WI38 (cell line): ENCODE data around the gene CHSY1.

ENCODE experiments used
- H3K4me3 ChIP-seq: 2 replicates; pipeline ENCODE4 v1.5.1; 2011; ENCODE audit warnings: low read depth, mild to moderate bottlenecking, control low read depth, low read length
- TF ChIP-seq, protein P1 (sequence below): IDR thresholded peaks from 2 replicates; pipeline ENCODE4 v1.5.1; 2012; ENCODE audit warnings: low read depth, mild to moderate bottlenecking, control low read depth, low read length

CHSY1 gene

DNA sequence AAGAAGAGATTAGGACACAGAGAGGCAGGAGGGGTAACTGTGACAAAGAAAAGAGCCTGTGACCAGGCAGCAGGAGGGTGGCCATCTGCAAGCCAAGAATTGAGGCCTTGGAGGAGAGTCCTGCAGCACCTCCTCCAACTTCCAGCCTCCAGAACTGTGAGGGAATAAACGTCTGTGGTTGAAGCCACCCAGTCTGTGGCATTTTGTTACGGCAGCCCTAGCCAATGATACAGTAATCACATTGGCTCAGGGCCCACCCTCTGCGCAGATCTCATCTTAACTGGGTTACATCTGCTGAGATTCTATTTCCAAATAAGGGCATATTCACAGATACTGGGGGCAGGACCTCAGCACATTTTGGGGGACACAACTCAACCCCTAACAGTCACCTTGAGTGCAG lies 14.2 kb upstream of the CHSY1 start:
- H3K4me3 ChIP-seq, result no peak overlapping the region
- TF ChIP-seq, protein P1, sequence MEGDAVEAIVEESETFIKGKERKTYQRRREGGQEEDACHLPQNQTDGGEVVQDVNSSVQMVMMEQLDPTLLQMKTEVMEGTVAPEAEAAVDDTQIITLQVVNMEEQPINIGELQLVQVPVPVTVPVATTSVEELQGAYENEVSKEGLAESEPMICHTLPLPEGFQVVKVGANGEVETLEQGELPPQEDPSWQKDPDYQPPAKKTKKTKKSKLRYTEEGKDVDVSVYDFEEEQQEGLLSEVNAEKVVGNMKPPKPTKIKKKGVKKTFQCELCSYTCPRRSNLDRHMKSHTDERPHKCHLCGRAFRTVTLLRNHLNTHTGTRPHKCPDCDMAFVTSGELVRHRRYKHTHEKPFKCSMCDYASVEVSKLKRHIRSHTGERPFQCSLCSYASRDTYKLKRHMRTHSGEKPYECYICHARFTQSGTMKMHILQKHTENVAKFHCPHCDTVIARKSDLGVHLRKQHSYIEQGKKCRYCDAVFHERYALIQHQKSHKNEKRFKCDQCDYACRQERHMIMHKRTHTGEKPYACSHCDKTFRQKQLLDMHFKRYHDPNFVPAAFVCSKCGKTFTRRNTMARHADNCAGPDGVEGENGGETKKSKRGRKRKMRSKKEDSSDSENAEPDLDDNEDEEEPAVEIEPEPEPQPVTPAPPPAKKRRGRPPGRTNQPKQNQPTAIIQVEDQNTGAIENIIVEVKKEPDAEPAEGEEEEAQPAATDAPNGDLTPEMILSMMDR, result no peak

DNA sequence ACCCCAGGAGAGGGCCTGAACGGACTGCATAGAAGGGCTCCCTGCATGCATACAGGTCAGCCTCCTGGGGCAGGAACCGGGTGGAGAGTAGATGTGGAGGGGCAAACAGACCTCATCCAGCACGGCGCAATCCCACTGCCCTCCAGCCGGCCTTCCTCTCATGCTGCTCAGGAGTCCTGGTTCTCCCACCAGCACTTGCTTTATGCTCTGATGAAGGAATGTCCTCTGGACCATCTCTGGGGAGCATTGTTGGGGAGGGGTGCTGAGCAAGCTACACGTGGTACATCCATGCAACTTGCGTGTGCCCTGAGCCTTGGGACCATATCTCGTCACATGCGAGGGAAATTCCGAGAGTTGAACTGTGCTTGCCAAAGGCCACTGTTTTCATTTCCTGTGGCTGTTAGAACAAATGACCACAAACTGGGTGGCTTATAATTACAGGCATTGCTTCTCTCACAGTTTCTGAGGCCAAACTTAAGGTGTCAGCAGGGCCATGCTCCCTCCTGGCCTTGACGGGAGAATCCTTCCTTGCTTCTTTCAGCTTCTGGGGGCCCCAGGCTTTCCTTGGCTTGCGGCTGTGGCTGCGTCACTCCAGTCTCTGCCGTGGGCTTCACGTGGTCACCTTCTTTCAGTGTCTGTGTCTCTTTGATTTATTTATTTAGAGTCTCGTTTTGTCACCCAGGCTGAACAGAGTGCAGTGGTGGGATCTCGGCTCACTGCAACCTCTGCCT lies 13.2 kb upstream of the CHSY1 start:
- no peak overlapping the region for H3K4me3 ChIP-seq
- TF ChIP-seq, protein P1, result no peak

DNA sequence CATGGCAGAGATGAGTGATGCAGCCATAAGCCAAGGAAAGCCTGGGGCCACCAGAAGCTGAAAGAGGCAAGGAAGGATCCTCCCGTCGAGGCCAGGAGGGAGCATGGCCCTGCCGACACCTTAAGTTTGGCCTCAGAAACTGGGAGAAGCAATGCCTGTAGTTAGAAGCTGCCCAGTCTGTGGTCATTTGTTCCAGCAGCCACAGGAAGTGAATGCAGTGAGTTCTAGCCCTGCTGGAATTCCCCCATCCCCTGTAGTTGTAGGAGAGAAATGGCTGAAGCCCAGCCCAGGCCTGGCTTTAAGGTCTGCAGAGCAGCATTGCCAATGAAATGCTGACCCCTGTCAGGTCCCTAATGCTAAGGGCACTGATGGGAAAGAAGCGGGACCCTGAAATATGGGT lies 12.2 kb upstream of the CHSY1 start:
- TF ChIP-seq, protein P1, result no peak

DNA sequence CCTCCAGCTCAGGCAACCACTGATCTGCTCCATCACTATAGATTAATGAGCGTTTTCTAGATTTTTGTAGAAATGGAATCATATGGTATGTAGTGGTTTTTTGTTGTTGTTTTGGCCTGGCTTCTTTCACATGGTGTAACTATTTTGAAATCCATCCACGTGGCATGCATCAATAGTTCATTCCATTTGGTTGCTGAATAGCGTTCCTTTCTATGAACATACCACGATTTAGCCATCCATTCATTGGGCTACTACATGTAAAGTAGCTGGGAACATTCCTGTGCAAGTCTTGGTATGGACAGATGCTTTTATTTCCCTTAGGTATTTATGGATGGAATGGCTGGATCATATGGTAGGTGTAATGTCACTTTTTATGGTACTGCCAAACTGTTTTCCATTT lies 10.7 kb upstream of the CHSY1 start:
- H3K4me3 ChIP-seq, result no peak overlapping the region

More for the DNA sequence above, 12.2 kb upstream of the CHSY1 start:
- no peak overlapping the region for H3K4me3 ChIP-seq

DNA sequence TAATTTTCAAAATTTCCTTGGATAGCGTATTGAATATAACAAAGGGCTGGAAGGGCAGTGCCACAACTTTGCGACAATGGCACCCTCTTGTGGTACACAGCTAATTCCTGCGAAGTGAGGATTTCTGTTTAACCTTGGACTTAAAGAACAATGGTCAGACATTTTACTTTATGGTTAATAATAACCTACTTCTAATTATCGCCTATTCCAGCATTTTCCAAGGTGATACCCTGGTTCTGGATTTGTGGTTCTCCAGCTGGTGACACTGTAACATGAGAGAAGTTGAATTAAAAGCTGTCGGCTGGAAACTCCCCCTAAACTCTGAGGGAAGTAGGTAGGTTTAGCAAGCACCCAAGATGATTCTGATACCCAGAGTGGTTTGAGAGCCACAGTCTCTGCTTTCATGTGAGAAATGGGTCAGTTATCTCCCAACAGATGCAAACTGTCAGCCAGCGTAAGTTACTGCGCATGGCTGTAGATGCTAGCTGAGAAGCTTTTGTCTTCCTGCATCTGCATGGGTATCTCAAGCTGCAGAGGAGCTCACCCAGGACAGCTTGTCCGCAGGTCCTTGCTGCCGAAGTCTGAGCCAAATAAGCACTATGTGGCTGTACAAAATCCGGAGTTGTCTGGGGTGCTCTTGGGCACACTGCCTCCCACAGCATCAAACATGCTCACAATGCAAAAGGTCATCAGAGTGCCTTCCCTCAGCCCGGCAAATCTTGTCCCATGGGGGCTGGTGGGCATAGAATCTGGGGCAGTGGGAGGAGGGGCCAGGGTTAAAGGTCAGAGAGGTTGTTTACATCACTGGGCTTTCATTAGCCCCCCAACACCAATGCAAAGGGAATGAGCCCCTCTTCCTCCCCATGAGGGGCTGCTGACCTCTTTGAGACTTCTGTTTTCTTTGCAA lies 6.6 kb upstream of the CHSY1 start:
- TF ChIP-seq, protein P1, result peak; percentile 64
- no peak overlapping the region for H3K4me3 ChIP-seq

More for the DNA sequence above, 10.7 kb upstream of the CHSY1 start:
- TF ChIP-seq, protein P1, result no peak

DNA sequence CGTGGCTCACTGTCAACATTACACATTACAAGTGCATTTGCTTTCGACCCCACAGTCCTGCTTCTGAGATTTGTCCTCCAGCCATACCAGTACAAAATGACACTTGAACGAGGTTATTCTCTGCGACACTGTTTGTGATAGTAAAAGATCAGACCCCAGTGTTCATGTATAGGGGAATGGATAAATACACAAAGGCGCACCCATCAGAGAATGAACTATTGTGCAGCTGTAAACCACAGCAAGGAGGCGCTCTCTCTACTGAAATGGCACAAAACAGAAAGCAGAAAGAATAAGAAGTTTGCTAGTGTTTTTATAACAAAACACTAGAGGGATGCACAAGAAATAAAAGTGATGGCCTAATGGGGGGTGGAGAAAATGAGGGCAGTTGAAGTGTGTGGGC lies 4.9 kb upstream of the CHSY1 start:
- H3K4me3 ChIP-seq, result no peak overlapping the region
- TF ChIP-seq, protein P1, result peak; percentile 11; the same call in 1 of the 2 replicates

DNA sequence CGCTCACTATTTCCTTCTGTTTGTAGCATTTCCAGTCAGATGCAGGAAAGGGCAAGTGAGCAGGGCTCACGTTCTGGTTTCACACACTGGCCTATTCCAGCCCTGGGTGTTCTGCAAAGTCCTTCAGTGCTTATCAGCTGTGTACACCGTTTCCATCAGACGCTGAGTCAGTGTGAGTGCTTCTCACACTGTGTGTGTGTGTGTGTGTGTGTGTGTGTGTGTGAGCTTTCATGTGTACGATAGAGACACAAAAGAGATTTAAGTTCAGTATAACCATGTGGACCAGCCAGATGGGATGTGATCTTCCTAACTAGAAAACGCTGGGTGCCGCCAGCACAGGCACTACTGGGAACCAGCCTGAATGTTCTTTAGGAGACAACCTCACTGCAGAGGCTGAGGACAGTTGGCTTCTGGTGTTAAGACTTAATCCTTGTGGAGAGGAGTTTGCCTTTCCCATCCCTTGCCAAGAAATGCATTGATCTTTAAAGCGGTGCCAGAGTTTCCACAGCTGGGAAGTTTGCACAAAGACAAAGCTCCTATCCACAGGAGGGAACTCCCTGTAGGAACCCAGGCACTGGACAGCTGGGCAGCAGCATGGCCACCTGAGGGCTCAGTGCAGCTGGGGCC lies 3.9 kb upstream of the CHSY1 start:
- TF ChIP-seq, protein P1, result no peak
- H3K4me3 ChIP-seq, result no peak overlapping the region
